AG04450 (cell line): ENCODE measurements around the gene PPARG. TPM values are rescaled to one million over a fixed set of nuclear protein-coding genes. Genes with fewer than 3 reads are reported as not detected.

ENCODE experiments used
- CTCF ChIA-PET: fragments of 300-600, 350-600 bp; formaldehyde crosslinking; extraction: SDS; loops from one replicate; lab custom pipeline; 2022; ENCODE audit warnings: antibody characterized with exemption, inconsistent platforms; lab: Charles Lee
- POLR2A ChIA-PET: fragments of 350-600 bp; formaldehyde crosslinking; extraction: SDS; loops from one replicate; lab custom pipeline; 2021; ENCODE audit warnings: antibody characterized with exemption, inconsistent platforms; lab: Yijun Ruan, JAX
- DNase-seq: peaks from one replicate; pipeline ENCODE4 v3.0.0-alpha.2; 2011; ENCODE audit warnings: low read depth, low spot score
- H3K27ac ChIP-seq: one replicate; pipeline ENCODE4 v1.5.1; 2012; ENCODE audit warnings: low read depth, low read length, control low read depth
- H3K27me3 ChIP-seq: one replicate; pipeline ENCODE4 v1.6.0; 2012; ENCODE audit warnings: low read length; ENCODE audit not compliant: control insufficient read depth, insufficient read depth
- H3K4me3 ChIP-seq: 2 replicates; pipeline ENCODE4 v1.5.1; 2011; ENCODE audit warnings: mild to moderate bottlenecking, low read depth, low read length, control low read depth
- H3K9me3 ChIP-seq: 2 replicates; pipeline ENCODE4 v1.5.1; 2012; ENCODE audit warnings: low read length; ENCODE audit not compliant: control insufficient read depth, insufficient read depth
- CTCF ChIP-seq: IDR thresholded peaks from 2 replicates; pipeline ENCODE4 v1.5.1; 2011; ENCODE audit warnings: low read depth, low read length, control low read depth, inconsistent platforms
- polyA plus RNA-seq: library from polyadenylated mRNA; depleted of rRNA; stranded (reverse); fragments of >200 nt; gene quantifications from 2 replicates; pipeline ENCODE4 v1.2.3, GENCODE V29; 2011

The PPARG gene
- polyA plus RNA-seq, 1 experiment = 33.8 TPM

GRCh38 chr3:12334786-12335185 is 45.9 kb downstream of the PPARG start:
- Histone ChIP-seq H3K27me3 (no peaks in the 10 kb centered on the region), H3K27ac (no peak overlapping the region), H3K9me3 (no peaks in the 10 kb centered on the region), H3K4me3 (no peak overlapping the region)
- POLR2A ChIA-PET = no interaction called here
- no peak for DNase-seq
- CTCF ChIA-PET = interaction anchor here (1.0 kb wide), 1 partner anchor 145 kb away, joined by 3 read pairs; no protein-coding TSS in a partner anchor
- no peak for TF ChIP-seq CTCF

GRCh38 chr3:12335421-12335820 is 46.6 kb downstream of the PPARG start:
- POLR2A ChIA-PET = no interaction called here
- Histone ChIP-seq H3K9me3 (no peaks in the 10 kb centered on the region), H3K4me3 (no peak overlapping the region), H3K27me3 (no peaks in the 10 kb centered on the region), H3K27ac (no peak overlapping the region)
- CTCF ChIA-PET = interaction anchor here (1.0 kb wide), 1 partner anchor 144 kb away, joined by 3 read pairs; no protein-coding TSS in a partner anchor
- DNase-seq = no peak
- TF ChIP-seq CTCF = no peak

- CTCF ChIA-PET = no interaction called here
- Histone ChIP-seq H3K27me3 (no peaks in the 10 kb centered on the region), H3K4me3 (no peak overlapping the region), H3K9me3 (no peaks in the 10 kb centered on the region), H3K27ac (no peak overlapping the region)
- POLR2A ChIA-PET = no interaction called here
- DNase-seq = no peak
- no peak for TF ChIP-seq CTCF
Observed at GRCh38 chr3:12336099-12336498, 47.2 kb downstream of the PPARG start.

GRCh38 chr3:12338595-12339546 is 50.0 kb downstream of the PPARG start:
- H3K9me3 ChIP-seq = no peaks in the 10 kb centered on the region
- ChIA-PET POLR2A (no interaction called here), CTCF (no interaction called here)
- no peak for TF ChIP-seq CTCF
- no peak overlapping the region for H3K4me3 ChIP-seq
- no peak for DNase-seq
- H3K27me3 ChIP-seq = no peaks in the 10 kb centered on the region
- H3K27ac ChIP-seq = no peak overlapping the region
